CD4-positive, CD25-positive, alpha-beta regulatory T cell (primary cell): ENCODE measurements around the gene CEP83. TPM values are rescaled to one million over a fixed set of nuclear protein-coding genes. Genes with fewer than 3 reads are reported as not detected.

Experiments
- ATAC-seq, 2 donors: fragments of 150-1000 bp; cut with Tn5 transposase; one replicate each; pipeline ENCODE4 v1.10.0; 2021; ENCODE audit warnings: low read depth in 2 of 2, moderate number of reproducible peaks in 2 of 2, moderate library complexity in 1 of 2
- DNase-seq, 3 donors: peaks; one replicate each; pipeline versions ENCODE4 v3.0.0 to v3.0.0-alpha.2; 2012 to 2022; ENCODE audit warnings: mixed read lengths in 1 of 3
- H3K27ac ChIP-seq: one replicate; pipeline ENCODE4 v1.7.0; 2013; ENCODE audit warnings: mild to moderate bottlenecking, low read length; ENCODE audit not compliant: insufficient read depth, poor library complexity, severe bottlenecking
- H3K27me3 ChIP-seq: one replicate; pipeline ENCODE4 v1.7.0; 2013; ENCODE audit warnings: low read length; ENCODE audit not compliant: control insufficient read depth, insufficient read depth
- H3K36me3 ChIP-seq: one replicate; pipeline ENCODE4 v1.7.0; 2013; ENCODE audit warnings: mild to moderate bottlenecking, low read length, moderate library complexity; ENCODE audit not compliant: control insufficient read depth, insufficient read depth
- H3K4me1 ChIP-seq: 2 replicates; pipeline ENCODE4 v1.7.0; 2013; ENCODE audit warnings: mild to moderate bottlenecking, low read length; ENCODE audit not compliant: insufficient read depth, control insufficient read depth, poor library complexity, severe bottlenecking
- H3K4me3 ChIP-seq: one replicate; pipeline ENCODE4 v1.7.0; 2013; ENCODE audit warnings: low read depth, mild to moderate bottlenecking, low read length, moderate library complexity
- H3K9me3 ChIP-seq, 2 experiments: 1 replicate in 1 of 2; 2 replicates in 1 of 2; pipeline ENCODE4 v1.7.0; 2013; ENCODE audit warnings: low read length in 2 of 2, mild to moderate bottlenecking in 1 of 2, moderate library complexity in 1 of 2; ENCODE audit not compliant: control insufficient read depth in 2 of 2
- H3K27ac Mint-ChIP-seq, 3 donors: one replicate each; pipeline ENCODE4 v1.8.0; 2020 to 2022; ENCODE audit warnings: mild to moderate bottlenecking in 3 of 3, mixed read lengths in 3 of 3, moderate library complexity in 2 of 3
- H3K27me3 Mint-ChIP-seq: one replicate; pipeline ENCODE4 v1.8.0; 2022; ENCODE audit warnings: mild to moderate bottlenecking, mixed read lengths
- H3K36me3 Mint-ChIP-seq: one replicate; pipeline ENCODE4 v1.8.0; 2020; ENCODE audit warnings: mixed read lengths
- H3K4me1 Mint-ChIP-seq, 4 donors: one replicate each; pipeline ENCODE4 v1.8.0; 2020 to 2022; ENCODE audit warnings: mixed read lengths in 4 of 4, mild to moderate bottlenecking in 1 of 4
- H3K4me3 Mint-ChIP-seq, 4 donors: one replicate each; pipeline ENCODE4 v1.8.0; 2020 to 2022; ENCODE audit warnings: mild to moderate bottlenecking in 4 of 4, mixed read lengths in 4 of 4, moderate library complexity in 3 of 4
- H3K9me3 Mint-ChIP-seq, 7 donors: one replicate each; pipeline ENCODE4 v1.8.0; 2020 to 2022; ENCODE audit warnings: mixed read lengths in 7 of 7, mild to moderate bottlenecking in 3 of 7, moderate library complexity in 2 of 7
- polyA plus RNA-seq, 4 donors: library from polyadenylated mRNA; unstranded; fragments of 300-500 nt; fragmentation: Illumina TruSeq; gene quantifications; one replicate each; pipeline ENCODE4 v1.2.3, GENCODE V29; 2021
- total RNA-seq: library from RNA; stranded (reverse); gene quantifications from one replicate; pipeline ENCODE4 v1.2.3, GENCODE V29; 2022

Gene CEP83
- total and polyA plus RNA-seq, 5 donors from 2014 or later: 3.7 to 14.2 (median 5.1) TPM

- Histone ChIP-seq H3K4me3 (no peak overlapping the region), H3K4me1 (peaks cover 4% of the 10 kb centered on the region), H3K36me3 (peaks cover 7% of the 10 kb centered on the region), H3K27me3 (no peaks in the 10 kb centered on the region), H3K27ac (no peak overlapping the region), H3K9me3 (no peaks in the 10 kb centered on the region)
- no peaks in the 10 kb centered on the region for H3K27me3 Mint-ChIP-seq
- no peaks in the 10 kb centered on the region for H3K9me3 Mint-ChIP-seq
- H3K4me1 Mint-ChIP-seq: peaks cover 6 to 11% (median 9%) of the 10 kb centered on the region in 4 donors
- no peak overlapping the region for H3K4me3 Mint-ChIP-seq
- peak overlapping the region in 1 of 3 donors; percentile 58 for H3K27ac Mint-ChIP-seq
- DNase-seq: no peak
- peaks cover 23% of the 10 kb centered on the region for H3K36me3 Mint-ChIP-seq
- no peak for ATAC-seq
These were observed 182.2 kb downstream of the CEP83 start for GRCh38 chr12:94277426-94278000.

GRCh38 chr12:94276725-94277124 lies 182.9 kb downstream of the CEP83 start:
- DNase-seq (no peak), ATAC-seq (no peak)
- H3K4me1 Mint-ChIP-seq: peaks cover 0 to 5% (median 4%) of the 10 kb centered on the region in 4 donors
- Histone ChIP-seq H3K9me3 (no peaks in the 10 kb centered on the region), H3K4me3 (no peak overlapping the region), H3K4me1 (no peaks in the 10 kb centered on the region), H3K36me3 (peaks cover 7% of the 10 kb centered on the region), H3K27ac (no peak overlapping the region), H3K27me3 (no peaks in the 10 kb centered on the region)
- no peaks in the 10 kb centered on the region for H3K27me3 Mint-ChIP-seq
- H3K4me3 Mint-ChIP-seq: no peak overlapping the region
- H3K27ac Mint-ChIP-seq: peak overlapping the region in 1 of 3 donors; percentile 58
- H3K9me3 Mint-ChIP-seq: no peaks in the 10 kb centered on the region
- peaks cover 23% of the 10 kb centered on the region for H3K36me3 Mint-ChIP-seq

- Histone ChIP-seq H3K4me3 (no peak overlapping the region), H3K27ac (no peak overlapping the region), H3K4me1 (no peaks in the 10 kb centered on the region), H3K36me3 (peaks cover 6% of the 10 kb centered on the region), H3K9me3 (no peaks in the 10 kb centered on the region), H3K27me3 (no peaks in the 10 kb centered on the region)
- H3K9me3 Mint-ChIP-seq: no peaks in the 10 kb centered on the region
- H3K27ac Mint-ChIP-seq: peak overlapping the region in 2 of 3 donors; percentile 3 to 72
- H3K4me1 Mint-ChIP-seq: peaks cover 0 to 9% (median 5%) of the 10 kb centered on the region in 4 donors
- peaks cover 25% of the 10 kb centered on the region for H3K36me3 Mint-ChIP-seq
- no peak overlapping the region for H3K4me3 Mint-ChIP-seq
- ATAC-seq (no peak), DNase-seq (no peak)
- H3K27me3 Mint-ChIP-seq: no peaks in the 10 kb centered on the region
These were observed 186.4 kb downstream of the CEP83 start for GRCh38 chr12:94273272-94273671.

GRCh38 chr12:94272280-94272679 lies 187.4 kb downstream of the CEP83 start:
- H3K9me3 Mint-ChIP-seq: no peaks in the 10 kb centered on the region
- H3K27me3 ChIP-seq: no peaks in the 10 kb centered on the region
- H3K27ac Mint-ChIP-seq: peak overlapping the region in 1 of 3 donors; percentile 51

GRCh38 chr12:94271351-94271750 lies 188.3 kb downstream of the CEP83 start:
- H3K36me3 Mint-ChIP-seq: peaks cover 27% of the 10 kb centered on the region
- H3K4me1 Mint-ChIP-seq: peaks cover 0 to 12% (median 8%) of the 10 kb centered on the region in 4 donors
- no peaks in the 10 kb centered on the region for H3K27me3 ChIP-seq
- no peak overlapping the region for H3K4me3 ChIP-seq
- no peaks in the 10 kb centered on the region for H3K9me3 Mint-ChIP-seq
- peaks cover 6% of the 10 kb centered on the region for H3K36me3 ChIP-seq
- no peak overlapping the region for H3K4me3 Mint-ChIP-seq
- no peak overlapping the region for H3K27ac Mint-ChIP-seq
- no peaks in the 10 kb centered on the region for H3K9me3 ChIP-seq
- no peaks in the 10 kb centered on the region for H3K27me3 Mint-ChIP-seq
- ATAC-seq: no peak
- no peaks in the 10 kb centered on the region for H3K4me1 ChIP-seq
- H3K27ac ChIP-seq: no peak overlapping the region
- no peak for DNase-seq

More at GRCh38 chr12:94272280-94272679, 187.4 kb downstream of the CEP83 start:
- Mint-ChIP-seq H3K4me1 (peaks cover 0 to 10% (median 6%) of the 10 kb centered on the region in 4 donors), H3K36me3 (peaks cover 27% of the 10 kb centered on the region), H3K4me3 (no peak overlapping the region), H3K27me3 (no peaks in the 10 kb centered on the region)
- Histone ChIP-seq H3K4me1 (no peaks in the 10 kb centered on the region), H3K36me3 (peaks cover 6% of the 10 kb centered on the region), H3K4me3 (no peak overlapping the region), H3K27ac (no peak overlapping the region), H3K9me3 (no peaks in the 10 kb centered on the region)
- DNase-seq (no peak), ATAC-seq (no peak)

GRCh38 chr12:94269316-94269999 lies 190.2 kb downstream of the CEP83 start:
- Mint-ChIP-seq H3K36me3 (peaks cover 40% of the 10 kb centered on the region), H3K4me1 (peaks cover 0 to 20% (median 8%) of the 10 kb centered on the region in 4 donors), H3K27ac (no peak overlapping the region), H3K27me3 (no peaks in the 10 kb centered on the region), H3K9me3 (no peaks in the 10 kb centered on the region), H3K4me3 (no peak overlapping the region)
- ATAC-seq: no peak
- Histone ChIP-seq H3K27me3 (no peaks in the 10 kb centered on the region), H3K36me3 (peaks cover 6% of the 10 kb centered on the region), H3K27ac (no peak overlapping the region), H3K9me3 (no peaks in the 10 kb centered on the region), H3K4me3 (no peak overlapping the region), H3K4me1 (no peaks in the 10 kb centered on the region)
- no peak for DNase-seq

- H3K36me3 Mint-ChIP-seq: peaks cover 39% of the 10 kb centered on the region
These were observed 191.7 kb downstream of the CEP83 start for GRCh38 chr12:94267921-94268471.

More at GRCh38 chr12:94267921-94268471, 191.7 kb downstream of the CEP83 start:
- Mint-ChIP-seq H3K27me3 (no peaks in the 10 kb centered on the region), H3K9me3 (no peaks in the 10 kb centered on the region), H3K4me3 (no peak overlapping the region), H3K4me1 (peaks cover 0 to 34% (median 15%) of the 10 kb centered on the region in 4 donors), H3K27ac (no peak overlapping the region)
- no peak overlapping the region for H3K4me3 ChIP-seq
- H3K27me3 ChIP-seq: no peaks in the 10 kb centered on the region
- no peak for ATAC-seq
- H3K9me3 ChIP-seq: no peaks in the 10 kb centered on the region
- no peak for DNase-seq
- peaks cover 3% of the 10 kb centered on the region for H3K36me3 ChIP-seq
- peaks cover 7% of the 10 kb centered on the region for H3K4me1 ChIP-seq
- H3K27ac ChIP-seq: no peak overlapping the region
